Psoas muscle (tissue), 8 donors: ENCODE results near the gene ATP5F1B. TPM values are rescaled to one million over a fixed set of nuclear protein-coding genes. Genes with fewer than 3 reads are reported as not detected.

Experiments used
- ATAC-seq, 4 donors: fragments of 200-7000 bp; cut with Tn5 transposase; one replicate each; pipeline ENCODE4 v1.9.1; 2020; ENCODE audit warnings: moderate library complexity in 3 of 4, mild to moderate bottlenecking in 2 of 4
- DNase-seq, 2 donors: peaks; one replicate each; pipeline ENCODE4 v3.0.0-alpha.2; 2020
- H3K27ac ChIP-seq: fragments of 200-600 bp; one replicate; pipeline ENCODE4 v1.8.0; 2022
- H3K27me3 ChIP-seq, 3 donors: fragments of 200-600 bp in 1 of 3; one replicate each; pipeline versions ENCODE4 v1.6.1 to v1.8.0; 2013 to 2022; ENCODE audit warnings: low read length in 2 of 3, mild to moderate bottlenecking in 2 of 3, moderate library complexity in 1 of 3; ENCODE audit not compliant: insufficient read depth in 3 of 3
- H3K36me3 ChIP-seq, 2 donors: fragments of 200-600 bp in 1 of 2; one replicate each; pipeline versions ENCODE4 v1.6.1 to v1.8.0; 2013 to 2022; ENCODE audit warnings: low read depth in 1 of 2, mild to moderate bottlenecking in 1 of 2, moderate library complexity in 1 of 2; ENCODE audit not compliant: insufficient read depth in 1 of 2
- H3K4me1 ChIP-seq: fragments of 200-600 bp; one replicate; pipeline ENCODE4 v1.8.0; 2022
- H3K4me3 ChIP-seq: fragments of 200-600 bp; one replicate; pipeline ENCODE4 v1.8.0; 2022; ENCODE audit warnings: mild to moderate bottlenecking
- H3K9me3 ChIP-seq: fragments of 200-600 bp; one replicate; pipeline ENCODE4 v1.8.0; 2022
- WGBS, 3 donors: extraction: QIAGEN DNeasy Blood & Tissue Kit; methylation state at CpG; one replicate each; pipeline versions ENCODE4 v1.1.6 to v1.1.7; 2013; 5-methylcytosine and 5-hydroxymethylcytosine counted together
- intact Hi-C, 2 donors: fragments of 100-400 bp; cut with DNase I; formaldehyde crosslinking; loops; one replicate each; pipeline versions ENCODE4 v1.11.0 to v1.14.2; 2022
- polyA plus RNA-seq, 3 donors: library from polyadenylated mRNA; stranded (reverse); fragments of 200-250 nt; gene quantifications; one replicate each; pipeline ENCODE4 v1.2.3, GENCODE V29; 2013
- total RNA-seq, 4 donors: library from RNA; stranded (reverse); fragmentation: NEBNext Ultra II Directional in 2 of 4; extraction: Animal tissue kit (Norgen Biotek cat#: 25700) in 2 of 4; gene quantifications; one replicate each; pipeline versions ENCODE4 v1.2.1 to v1.2.4, GENCODE V29; 2021 to 2023
- TF ChIP-seq, protein P1 (sequence below): fragments of 200-600 bp; IDR thresholded peaks from one replicate; pipeline ENCODE4 v1.8.0; 2022; ENCODE audit warnings: antibody characterized with exemption
- donor health status: healthy with polysubstance abuse.
- donor health status: DM: no; HTN: no; CAD: no; lungs with moderate emphysema.
- donor health status: Bipolar disorder and iron deficiency.
- donor health status: healthy.
- donor health status: DM: yes; HTN: yes; CAD: no.
- donor health status: DM: no; HTN: no; CAD: no.
- donor health status: DM: no; HTN: no; CAD: no.
- donor health status: DM: yes; HTN: yes; CAD: no.

The ATP5F1B gene
- total and polyA plus RNA-seq, 7 donors = 1,044 to 2,759 (median 1,450) TPM

- intact Hi-C loops = no loop called here
- ATAC-seq (no peak), DNase-seq (no peak)
- peaks cover 14% of the 10 kb centered on the region for H3K4me1 ChIP-seq
- peaks cover 31 to 78% of the 10 kb centered on the region in 2 donors for H3K36me3 ChIP-seq
- TF ChIP-seq, protein P1, sequence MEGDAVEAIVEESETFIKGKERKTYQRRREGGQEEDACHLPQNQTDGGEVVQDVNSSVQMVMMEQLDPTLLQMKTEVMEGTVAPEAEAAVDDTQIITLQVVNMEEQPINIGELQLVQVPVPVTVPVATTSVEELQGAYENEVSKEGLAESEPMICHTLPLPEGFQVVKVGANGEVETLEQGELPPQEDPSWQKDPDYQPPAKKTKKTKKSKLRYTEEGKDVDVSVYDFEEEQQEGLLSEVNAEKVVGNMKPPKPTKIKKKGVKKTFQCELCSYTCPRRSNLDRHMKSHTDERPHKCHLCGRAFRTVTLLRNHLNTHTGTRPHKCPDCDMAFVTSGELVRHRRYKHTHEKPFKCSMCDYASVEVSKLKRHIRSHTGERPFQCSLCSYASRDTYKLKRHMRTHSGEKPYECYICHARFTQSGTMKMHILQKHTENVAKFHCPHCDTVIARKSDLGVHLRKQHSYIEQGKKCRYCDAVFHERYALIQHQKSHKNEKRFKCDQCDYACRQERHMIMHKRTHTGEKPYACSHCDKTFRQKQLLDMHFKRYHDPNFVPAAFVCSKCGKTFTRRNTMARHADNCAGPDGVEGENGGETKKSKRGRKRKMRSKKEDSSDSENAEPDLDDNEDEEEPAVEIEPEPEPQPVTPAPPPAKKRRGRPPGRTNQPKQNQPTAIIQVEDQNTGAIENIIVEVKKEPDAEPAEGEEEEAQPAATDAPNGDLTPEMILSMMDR = no peak
- no peaks in the 10 kb centered on the region for H3K9me3 ChIP-seq
- H3K27me3 ChIP-seq = no peaks in the 10 kb centered on the region
- H3K27ac ChIP-seq = peak overlapping the region; percentile 51
- no peak overlapping the region for H3K4me3 ChIP-seq
Measured at GRCh38 chr12:56616925-56617324, 28.9 kb downstream of the ATP5F1B start.

DNA sequence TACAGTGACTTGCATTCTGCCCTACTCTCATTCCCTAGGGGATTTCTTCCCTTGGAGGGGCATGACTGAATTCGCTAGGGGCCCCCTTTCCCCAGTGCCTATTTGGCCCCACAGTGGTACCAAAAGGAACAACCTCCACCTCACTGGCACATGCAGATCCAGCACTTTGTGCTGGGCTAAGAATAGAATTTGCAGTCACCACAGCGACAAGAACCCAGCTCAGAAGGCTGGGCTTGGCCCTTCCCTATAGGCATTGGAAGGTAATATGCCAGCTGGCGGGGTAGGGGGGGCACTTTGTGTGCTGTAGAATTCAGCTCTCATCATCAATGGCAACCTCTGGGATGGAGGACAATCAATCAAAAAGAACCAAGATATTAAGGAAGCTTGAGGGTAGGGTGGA, 29.5 kb downstream of the ATP5F1B start:
- peaks cover 11% of the 10 kb centered on the region for H3K4me1 ChIP-seq
- 42 to 70% (median 55%) methylated on average over 3 of the region's 3 CpGs for WGBS, 3 donors
- intact Hi-C loops = no loop called here

DNA sequence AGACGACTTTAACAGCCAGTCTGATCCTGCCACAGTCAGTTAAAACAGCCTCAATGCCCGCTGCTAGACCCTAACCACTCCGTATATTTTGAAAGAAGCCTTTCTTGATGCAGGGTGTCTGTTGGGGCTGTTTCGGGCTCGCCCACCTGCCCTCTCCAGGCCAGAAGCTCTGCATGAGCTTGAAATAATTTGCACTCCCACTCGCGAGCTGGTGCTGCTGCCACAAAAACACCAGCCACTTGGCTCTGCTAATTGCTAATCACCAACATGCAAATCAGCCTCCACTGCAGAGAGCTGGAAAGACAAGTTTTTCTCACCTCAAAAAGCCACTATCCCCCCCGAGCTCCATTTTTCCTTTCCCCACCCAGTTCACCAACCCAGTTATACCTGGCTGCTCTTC, 31.2 kb downstream of the ATP5F1B start:
- H3K4me3 ChIP-seq = no peak overlapping the region
- H3K36me3 ChIP-seq = peaks cover 40 to 87% of the 10 kb centered on the region in 2 donors
- no peaks in the 10 kb centered on the region for H3K27me3 ChIP-seq
- DNase-seq = no peak
- 83 to 88% (median 86%) methylated on average over 8 of the region's 8 CpGs for WGBS, 3 donors
- ATAC-seq = no peak
- TF ChIP-seq, protein P1 = no peak
- peaks cover 7% of the 10 kb centered on the region for H3K4me1 ChIP-seq
- H3K9me3 ChIP-seq = no peaks in the 10 kb centered on the region
- no peak overlapping the region for H3K27ac ChIP-seq
- intact Hi-C loops = no loop called here

More for the DNA sequence above, 29.5 kb downstream of the ATP5F1B start:
- no peak for DNase-seq
- Histone ChIP-seq H3K27me3 (no peaks in the 10 kb centered on the region), H3K27ac (peak overlapping the region; percentile 51), H3K9me3 (no peaks in the 10 kb centered on the region), H3K36me3 (peaks cover 31 to 85% of the 10 kb centered on the region in 2 donors), H3K4me3 (no peak overlapping the region)
- TF ChIP-seq, protein P1 = peak; percentile 9
- peak; percentile 83 to 98 (median 92) for ATAC-seq

- Histone ChIP-seq H3K27ac (no peak overlapping the region), H3K4me1 (no peaks in the 10 kb centered on the region), H3K36me3 (peaks cover 32 to 100% of the 10 kb centered on the region in 2 donors), H3K9me3 (no peaks in the 10 kb centered on the region), H3K4me3 (no peak overlapping the region), H3K27me3 (no peaks in the 10 kb centered on the region)
- TF ChIP-seq, protein P1 = no peak
- intact Hi-C loops = no loop called here
- ATAC-seq (no peak), DNase-seq (no peak)
- WGBS, 3 donors = 94 to 97% (median 97%) methylated on average over 3 of the region's 3 CpGs
Measured at GRCh38 chr12:56604355-56604754, 41.4 kb downstream of the ATP5F1B start.

GRCh38 chr12:56602239-56602638, 43.5 kb downstream of the ATP5F1B start:
- Histone ChIP-seq H3K36me3 (peaks cover 43 to 98% of the 10 kb centered on the region in 2 donors), H3K4me1 (no peaks in the 10 kb centered on the region), H3K27me3 (no peaks in the 10 kb centered on the region), H3K27ac (no peak overlapping the region), H3K9me3 (no peaks in the 10 kb centered on the region), H3K4me3 (no peak overlapping the region)
- intact Hi-C loops = no loop called here
- WGBS, 3 donors = 81 to 88% (median 85%) methylated on average over 3 of the region's 3 CpGs
- no peak for ATAC-seq
- TF ChIP-seq, protein P1 = no peak
- no peak for DNase-seq
